OCI-M1 (cell line): ENCODE data around the gene PLB1.
A peak's percentile ranks its signal among the peaks of the same experiment; 100 is the strongest.
"Not testable (repeated sequence)": the region's sequence is repeated elsewhere in the genome, so short reads cannot be mapped to it uniquely, and the experiment has no call there.

Source experiments
- DNase-seq: peaks from one replicate; lab custom pipeline; 2025; lab: John Stamatoyannopoulos, UW

PLB1 gene

DNA sequence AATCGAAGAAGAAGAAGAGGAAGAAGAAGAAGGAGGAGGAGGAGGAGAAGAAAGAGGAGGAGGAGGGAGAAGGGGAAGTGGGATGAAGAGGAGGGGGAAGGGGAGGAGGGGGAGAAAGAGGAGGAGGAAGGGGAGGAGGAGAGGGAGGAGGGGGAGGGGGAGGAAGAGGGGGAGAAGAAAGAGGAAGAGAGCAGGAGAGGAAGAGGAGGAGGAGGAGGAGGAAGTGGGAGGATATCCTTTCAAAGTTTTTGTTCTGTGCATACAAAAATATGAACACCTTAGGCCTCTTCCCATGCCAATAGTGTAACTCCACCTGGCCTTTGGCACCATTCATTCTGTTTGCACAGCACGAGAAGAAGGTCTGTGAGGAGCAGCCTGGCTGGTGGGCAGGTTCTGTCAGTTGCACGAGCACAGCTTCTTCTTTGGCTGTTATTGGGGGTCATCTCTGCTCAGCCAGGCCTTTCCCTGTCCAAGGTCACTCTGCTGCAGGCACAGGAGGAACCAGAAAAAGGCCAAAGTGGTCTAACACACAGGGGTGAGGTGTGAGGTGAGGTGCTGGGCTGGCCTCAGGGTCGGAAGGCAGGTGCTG, 25.8 kb upstream of the PLB1 start:
- peak; percentile 8 for DNase-seq

DNA sequence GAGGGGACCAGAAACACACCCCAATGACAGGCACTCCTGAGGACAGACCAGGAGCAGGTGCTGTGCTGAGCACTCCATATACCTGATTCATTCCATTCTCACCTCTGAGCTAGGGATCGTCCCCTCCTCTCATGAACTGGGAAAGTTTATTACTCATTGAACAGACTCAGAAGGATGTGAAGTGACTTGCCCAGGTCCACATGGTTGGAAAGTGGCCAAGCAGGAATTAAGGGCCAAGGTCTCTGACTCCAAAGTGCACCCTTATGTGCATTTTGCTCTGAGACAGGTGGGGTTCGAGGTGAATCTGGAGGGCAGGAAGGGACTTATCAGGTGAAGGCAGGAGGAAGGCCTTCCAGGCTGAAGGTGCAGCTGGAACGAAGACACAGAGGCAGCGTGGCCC, 25.1 kb upstream of the PLB1 start:
- no peak for DNase-seq

DNA sequence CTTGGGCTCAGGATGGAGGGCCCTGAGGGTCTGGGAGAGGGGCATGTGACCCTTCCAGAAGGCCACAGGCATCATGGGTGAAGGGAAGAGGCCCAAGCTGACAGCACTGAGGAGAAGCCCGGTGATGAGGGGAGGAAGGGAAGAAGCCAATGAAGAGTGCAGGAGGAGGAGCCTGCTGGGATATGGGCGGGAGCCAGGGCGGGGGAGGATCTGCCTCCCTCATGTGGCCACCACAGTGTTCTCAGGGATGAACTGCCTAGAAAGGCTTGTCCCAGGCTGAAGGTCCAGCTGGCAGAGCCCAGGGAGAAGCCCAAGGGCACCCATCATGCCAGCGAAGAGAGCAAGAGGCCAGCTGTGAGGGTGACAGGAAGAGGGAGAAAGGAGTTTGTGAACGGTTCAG, 24.6 kb upstream of the PLB1 start:
- DNase-seq = no peak

GRCh38 chr2:28471701-28472236, 24.1 kb upstream of the PLB1 start:
- no peak for DNase-seq

DNA sequence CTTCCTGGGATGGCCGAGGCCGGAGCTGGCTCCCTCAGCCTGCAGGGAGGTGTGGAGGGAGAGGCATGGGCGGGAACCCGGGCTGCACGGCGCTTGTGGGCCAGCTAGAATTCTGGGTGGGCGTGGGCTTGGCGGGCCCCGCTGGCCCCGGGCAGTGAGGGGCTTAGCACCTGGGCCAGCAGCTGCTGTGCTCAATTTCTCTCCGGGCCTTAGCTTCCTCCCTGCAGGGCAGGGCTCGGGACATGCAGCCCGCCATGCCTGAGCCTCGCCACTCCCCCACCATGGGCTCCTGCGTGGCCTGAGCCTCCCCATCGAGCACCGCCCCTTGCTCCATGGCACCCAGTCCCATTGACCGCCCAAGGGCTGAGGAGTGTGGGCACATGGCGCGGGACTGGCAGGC, 23.2 kb upstream of the PLB1 start:
- not testable (repeated sequence) for DNase-seq

- DNase-seq = peak; percentile 7
Measured at GRCh38 chr2:28475088-28475595, 20.7 kb upstream of the PLB1 start.

- DNase-seq = no peak
Measured at GRCh38 chr2:28477087-28477486, 18.8 kb upstream of the PLB1 start.

DNA sequence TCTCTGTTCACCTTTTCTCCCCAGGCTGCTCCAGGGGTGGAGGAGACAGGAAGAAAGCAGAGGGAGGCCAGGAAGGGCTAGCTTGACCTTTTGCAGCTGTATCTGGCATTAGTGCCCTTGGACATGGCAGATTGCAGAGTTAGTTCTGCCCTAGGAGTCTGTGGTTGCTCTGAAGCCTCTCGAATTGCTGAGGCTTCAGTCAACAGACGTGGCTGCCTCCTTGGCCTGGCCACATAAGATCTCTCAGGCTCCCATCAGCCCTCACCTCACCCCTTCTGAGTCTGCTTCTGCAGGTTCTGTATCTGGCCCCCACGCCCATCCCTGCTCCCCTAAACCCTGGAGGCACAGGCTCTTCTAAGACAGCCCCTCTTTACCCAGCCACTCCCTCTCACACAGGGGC, 18.2 kb upstream of the PLB1 start:
- no peak for DNase-seq

DNA sequence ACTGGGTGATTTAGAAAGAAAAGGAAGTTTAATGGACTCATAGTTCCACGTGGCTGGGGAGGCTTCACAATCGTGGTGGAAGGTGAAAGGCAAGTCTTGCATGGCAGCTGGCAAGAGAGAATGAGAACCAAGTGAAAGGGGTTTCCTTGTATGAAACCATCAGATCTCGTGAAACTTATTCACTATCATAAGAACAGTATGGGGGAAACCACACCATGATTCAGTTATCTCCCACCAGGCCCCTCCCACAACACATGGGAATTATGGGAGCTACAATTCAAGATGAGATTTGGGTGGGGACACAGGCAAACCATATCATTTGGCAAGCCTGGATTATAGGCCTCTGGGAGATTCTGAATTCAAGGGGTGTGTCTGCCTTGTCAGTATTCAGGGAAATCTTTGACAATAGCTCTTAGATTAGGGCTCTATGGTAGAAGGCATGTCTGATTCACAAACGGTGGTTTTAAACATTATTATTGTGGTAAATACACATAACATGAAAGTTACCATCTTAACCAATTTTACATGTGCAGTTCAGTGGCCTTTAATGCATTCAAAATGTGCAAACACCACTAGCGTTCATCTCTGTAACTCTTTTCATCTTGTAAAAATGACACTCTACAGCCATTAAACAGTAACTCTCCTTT, 15.3 kb upstream of the PLB1 start:
- DNase-seq = no peak

- DNase-seq = no peak
Measured at GRCh38 chr2:28481905-28482304, 14.0 kb upstream of the PLB1 start.

GRCh38 chr2:28484835-28485234, 11.0 kb upstream of the PLB1 start:
- no peak for DNase-seq

- no peak for DNase-seq
Measured at GRCh38 chr2:28486526-28486925, 9.3 kb upstream of the PLB1 start.

DNA sequence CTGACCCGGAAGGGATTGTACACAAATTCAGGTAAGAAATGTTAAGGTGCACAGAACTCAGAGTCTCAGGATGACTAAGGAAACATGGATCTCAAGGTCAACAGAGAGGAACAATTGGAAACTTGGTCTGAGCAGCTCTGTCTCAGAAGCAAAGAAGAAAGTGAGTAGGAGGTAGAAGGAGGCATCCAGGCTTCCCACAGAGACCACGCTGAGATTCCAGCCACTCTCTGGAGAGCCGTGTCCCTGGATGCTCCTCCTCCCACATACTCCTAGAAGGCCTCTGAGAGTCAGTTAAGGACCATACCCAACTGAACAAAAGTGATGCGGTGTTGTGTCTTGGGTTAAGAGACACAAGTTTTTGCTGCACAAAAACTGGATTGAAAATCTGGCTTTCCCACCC, 8.6 kb upstream of the PLB1 start:
- no peak for DNase-seq

- DNase-seq = no peak
Measured at GRCh38 chr2:28488083-28488830, 7.6 kb upstream of the PLB1 start.

DNA sequence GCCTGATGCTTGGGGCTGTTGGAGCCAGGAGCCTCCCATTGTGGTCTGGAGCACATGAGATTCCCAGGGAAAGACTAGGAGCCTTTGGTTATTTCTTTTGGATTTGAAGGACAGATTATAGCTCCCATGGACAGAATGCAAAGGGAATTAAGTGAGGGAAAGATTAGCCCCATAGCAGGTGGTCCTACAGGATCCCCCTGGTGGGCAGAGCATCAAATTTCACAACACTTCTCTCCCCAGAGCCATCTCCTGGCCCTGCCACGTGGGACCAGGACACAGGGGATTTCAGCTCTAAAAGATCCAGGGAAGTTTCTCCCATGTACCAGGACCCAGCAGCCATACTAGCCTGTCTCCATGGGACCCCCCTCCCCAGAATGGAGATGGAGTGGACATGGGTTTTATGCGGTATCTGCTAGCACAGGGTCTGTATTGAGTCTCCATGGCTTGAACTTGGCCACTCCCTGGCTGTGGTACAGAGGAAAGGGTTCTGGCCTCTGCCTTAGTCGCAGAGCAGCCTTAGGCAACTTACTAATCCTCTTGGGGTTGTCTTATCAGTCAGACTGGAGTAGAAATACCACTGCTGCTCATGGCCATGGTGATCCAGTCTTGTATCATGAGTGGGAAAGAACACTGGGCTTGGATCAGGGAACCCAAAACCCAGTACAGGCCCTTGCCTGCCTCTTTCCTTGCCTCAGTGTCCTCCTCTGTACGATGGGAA, 6.8 kb upstream of the PLB1 start:
- no peak for DNase-seq

DNA sequence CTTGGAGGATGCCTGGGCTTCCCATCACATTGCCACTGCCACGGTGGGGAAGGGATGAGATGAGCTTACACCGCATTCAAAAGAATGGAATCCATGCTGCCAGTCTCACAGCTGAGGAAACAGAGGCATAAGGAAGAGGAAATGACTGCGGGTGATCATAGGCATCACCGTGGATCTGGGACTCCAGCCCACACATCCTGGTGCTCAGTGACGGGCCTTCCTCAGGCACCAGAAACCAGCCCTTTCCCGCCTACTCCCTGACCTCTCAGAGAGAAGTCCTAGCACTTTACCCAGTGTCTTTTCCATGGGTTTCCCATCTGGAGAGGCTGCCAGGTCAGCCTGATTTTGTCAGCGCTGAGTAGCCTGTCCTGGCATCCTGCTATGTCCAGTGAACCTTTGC, 5.3 kb upstream of the PLB1 start:
- DNase-seq = no peak

DNA sequence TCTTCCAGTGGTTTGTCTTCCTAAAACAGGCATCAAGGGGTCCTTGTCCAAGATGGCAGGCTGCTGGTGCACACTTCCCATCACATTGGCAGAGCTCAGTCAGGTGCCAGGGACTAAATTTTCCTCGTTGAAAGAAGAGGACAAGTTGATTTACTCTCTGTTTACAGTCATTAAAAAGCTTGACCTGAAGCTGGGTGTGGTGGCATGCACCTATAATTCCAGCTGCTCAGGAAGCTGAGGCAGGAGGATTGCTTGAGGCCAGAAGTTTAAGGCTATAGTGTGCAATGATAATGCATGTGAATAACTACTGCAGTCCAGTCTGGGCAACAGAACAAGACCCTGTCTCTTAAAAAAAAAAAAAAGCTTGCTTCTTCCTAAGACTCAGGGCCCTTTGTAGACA, 3.6 kb upstream of the PLB1 start:
- no peak for DNase-seq

DNA sequence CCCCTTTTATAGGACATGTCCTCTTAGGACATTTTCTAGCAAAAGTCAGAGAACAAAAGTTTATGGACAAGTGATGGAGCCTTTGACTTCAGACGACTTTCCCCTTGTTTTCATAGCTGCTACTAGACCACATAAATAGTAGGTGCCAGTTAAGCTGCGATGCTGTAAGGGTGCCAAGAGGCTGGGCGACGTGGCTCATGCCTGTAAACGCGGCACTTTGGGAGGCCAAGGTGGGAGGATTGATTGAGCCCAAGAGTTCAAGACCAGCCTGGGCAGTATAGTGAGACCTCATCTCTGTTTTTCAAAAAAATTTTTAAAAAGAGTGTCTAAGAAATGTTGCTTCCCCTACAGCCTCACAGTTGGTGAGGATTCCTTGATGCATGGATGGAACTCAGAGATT, 2.2 kb upstream of the PLB1 start:
- DNase-seq = no peak

DNA sequence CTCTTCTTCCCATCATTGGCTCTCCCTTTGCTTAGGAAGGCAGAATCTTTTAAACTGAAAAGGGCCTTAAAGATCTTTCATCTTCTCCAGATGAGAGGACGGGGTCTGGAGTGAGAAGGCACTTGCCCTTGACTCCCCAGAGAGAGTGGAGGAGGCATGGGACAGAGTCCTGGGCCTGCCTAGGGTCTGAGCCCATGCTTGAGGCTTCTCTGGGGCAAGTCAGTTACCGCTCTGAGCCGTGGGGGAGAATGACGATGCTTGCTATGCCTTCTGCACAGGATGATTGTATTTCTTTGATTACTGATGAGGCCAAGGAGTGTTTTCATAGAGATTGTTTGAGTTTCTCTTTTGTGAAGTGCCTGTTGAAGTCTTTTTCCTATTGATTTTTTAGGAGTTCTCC, 921 bp downstream of the PLB1 start:
- DNase-seq = no peak

- no peak for DNase-seq
Measured at GRCh38 chr2:28497206-28497605, 1.3 kb downstream of the PLB1 start.

DNA sequence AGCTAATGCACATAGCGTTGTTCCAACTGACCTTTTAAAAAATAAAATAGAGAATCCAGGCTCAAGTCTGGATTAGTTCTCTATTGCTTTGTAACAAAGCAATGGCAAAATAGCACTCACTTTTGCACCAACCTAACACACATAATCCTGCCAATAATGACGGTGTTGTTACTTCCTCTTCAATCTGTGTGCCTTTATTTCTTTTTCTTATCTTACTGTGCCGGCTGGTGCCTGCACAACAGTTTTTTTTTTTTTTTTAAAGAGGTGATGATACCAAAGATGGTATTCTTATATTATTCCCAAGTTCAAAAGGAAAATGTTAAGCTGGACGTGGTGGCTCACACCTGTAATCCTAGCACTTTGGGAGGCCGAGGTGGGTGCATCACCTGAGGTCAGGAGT, 3.4 kb downstream of the PLB1 start:
- peak; percentile 69 for DNase-seq

DNA sequence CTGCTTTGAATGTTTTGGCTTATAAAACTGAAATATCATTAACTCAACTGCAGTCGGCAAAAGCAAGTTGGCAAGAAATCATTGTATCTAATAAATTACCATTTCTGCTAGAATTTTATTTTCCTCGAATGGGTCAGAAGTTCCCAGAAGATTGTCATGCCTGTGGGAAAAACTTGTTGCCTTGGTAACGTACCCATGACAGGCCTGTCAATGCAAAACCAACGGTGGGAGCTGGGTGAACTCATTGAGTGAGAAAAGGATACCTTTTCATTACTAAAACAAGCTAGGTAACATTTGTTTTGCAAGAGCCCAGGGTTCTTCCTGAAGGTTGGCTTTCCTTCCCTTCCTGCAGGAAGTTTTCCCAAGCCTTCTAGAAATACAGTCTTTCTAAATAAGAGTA, 9.5 kb downstream of the PLB1 start:
- no peak for DNase-seq
